MM.1S (cell line): Measurements from ENCODE around the gene SLC12A3.
A peak's percentile ranks its signal among the peaks of the same experiment; 100 is the strongest.

Experiments
- DNase-seq: peaks from one replicate; pipeline ENCODE4 v3.0.0-alpha.2; 2015
- H2AFZ ChIP-seq: fragments of 300-600 bp; sonication (generic); 2 replicates; pipeline ENCODE4 v1.6.0; 2016; ENCODE audit warnings: antibody characterized with exemption, low read length
- H3F3A ChIP-seq: fragments of 300-600 bp; sonication (generic); 2 replicates; pipeline ENCODE4 v1.6.1; 2016; ENCODE audit warnings: mild to moderate bottlenecking, antibody characterized with exemption, low read length, moderate library complexity, mixed read lengths; ENCODE audit not compliant: insufficient read depth
- H3K27ac ChIP-seq: fragments of 300-600 bp; sonication (generic); 2 replicates; pipeline ENCODE4 v1.5.1; 2016; ENCODE audit warnings: mild to moderate bottlenecking, low read length
- H3K27me3 ChIP-seq: fragments of 300-600 bp; sonication (generic); replicated peaks from 2 replicates; pipeline ENCODE4 v1.6.0; 2016; ENCODE audit warnings: low read length; ENCODE audit not compliant: insufficient read depth
- H3K36me3 ChIP-seq: fragments of 300-600 bp; sonication (generic); replicated peaks from 2 replicates; pipeline ENCODE4 v1.6.1; 2016; ENCODE audit warnings: mild to moderate bottlenecking, low read length, mixed read lengths; ENCODE audit not compliant: insufficient read depth
- H3K4me1 ChIP-seq: fragments of 300-600 bp; sonication (generic); 2 replicates; pipeline ENCODE4 v1.6.1; 2016; ENCODE audit warnings: low read length, mixed read lengths
- H3K4me2 ChIP-seq: fragments of 300-600 bp; sonication (generic); 2 replicates; pipeline ENCODE4 v1.6.0; 2016; ENCODE audit warnings: low read depth, low read length
- H3K4me3 ChIP-seq: fragments of 300-600 bp; sonication (generic); 2 replicates; pipeline ENCODE4 v1.5.1; 2016; ENCODE audit warnings: low read length, mixed read lengths
- H3K79me2 ChIP-seq: fragments of 300-600 bp; sonication (generic); 2 replicates; pipeline ENCODE4 v1.6.1; 2016; ENCODE audit warnings: mixed run types, low read length, mixed read lengths
- H3K9ac ChIP-seq: fragments of 300-600 bp; sonication (generic); 2 replicates; pipeline ENCODE4 v1.6.1; 2016; ENCODE audit warnings: low read length, mixed read lengths
- H3K9me2 ChIP-seq: fragments of 300-600 bp; sonication (generic); replicated peaks from 2 replicates; pipeline ENCODE4 v1.6.1; 2016; ENCODE audit warnings: mild to moderate bottlenecking, low read length, mixed read lengths; ENCODE audit not compliant: insufficient read depth
- H3K9me3 ChIP-seq: fragments of 300-600 bp; sonication (generic); replicated peaks from 2 replicates; pipeline ENCODE4 v1.6.1; 2016; ENCODE audit warnings: mild to moderate bottlenecking, low read length, mixed read lengths; ENCODE audit not compliant: insufficient read depth
- H4K20me1 ChIP-seq: fragments of 300-600 bp; sonication (generic); 2 replicates; pipeline ENCODE4 v1.6.1; 2016; ENCODE audit warnings: mild to moderate bottlenecking, low read length, moderate library complexity, mixed read lengths; ENCODE audit not compliant: insufficient read depth
- CTCF ChIP-seq: fragments of 300-600 bp; sonication (generic); IDR thresholded peaks from 2 replicates; pipeline ENCODE4 v1.5.1; 2016; ENCODE audit warnings: antibody characterized with exemption, low read length, mixed read lengths
- EZH2 ChIP-seq: fragments of 300-600 bp; sonication (generic); optimal IDR thresholded peaks from 2 replicates; pipeline ENCODE3; 2017; ENCODE audit warnings: low read depth, mild to moderate bottlenecking, antibody characterized with exemption, low read length, mixed read lengths
- EZH2phosphoT487 ChIP-seq: fragments of 300-600 bp; sonication (generic); IDR thresholded peaks from 2 replicates; pipeline ENCODE4 v1.6.1; 2018; ENCODE audit warnings: antibody characterized with exemption, low read length

SLC12A3 gene

GRCh38 chr16:56953006-56953405, 88.0 kb downstream of the SLC12A3 start:
- Histone ChIP-seq H3F3A (peaks cover 30% of the 10 kb centered on the region), H3K36me3 (no peaks in the 10 kb centered on the region), H3K4me2 (no peak overlapping the region), H3K4me1 (peaks cover 16% of the 10 kb centered on the region), H3K9me2 (no peaks in the 10 kb centered on the region), H3K27ac (no peak overlapping the region), H3K9me3 (no peaks in the 10 kb centered on the region), H2AFZ (no peak overlapping the region), H3K9ac (no peak overlapping the region), H3K4me3 (no peak overlapping the region), H4K20me1 (no peaks in the 10 kb centered on the region), H3K79me2 (no peaks in the 10 kb centered on the region), H3K27me3 (no peaks in the 10 kb centered on the region)
- DNase-seq, result no peak
- TF ChIP-seq EZH2 (no peak), EZH2phosphoT487 (no peak), CTCF (no peak)

- H3K9ac ChIP-seq, result no peak overlapping the region
- no peak overlapping the region for H3K4me2 ChIP-seq
- no peaks in the 10 kb centered on the region for H3K27me3 ChIP-seq
- no peaks in the 10 kb centered on the region for H3K9me2 ChIP-seq
- H4K20me1 ChIP-seq, result no peaks in the 10 kb centered on the region
- H3K36me3 ChIP-seq, result no peaks in the 10 kb centered on the region
- H2AFZ ChIP-seq, result no peak overlapping the region
- no peaks in the 10 kb centered on the region for H3K79me2 ChIP-seq
- no peak overlapping the region for H3K4me3 ChIP-seq
- H3K9me3 ChIP-seq, result no peaks in the 10 kb centered on the region
- H3F3A ChIP-seq, result peaks cover 5% of the 10 kb centered on the region; the same call in 1 of the 2 replicates
- DNase-seq, result no peak
- H3K27ac ChIP-seq, result no peak overlapping the region
- peaks cover 5% of the 10 kb centered on the region for H3K4me1 ChIP-seq
- TF ChIP-seq EZH2phosphoT487 (no peak), CTCF (no peak), EZH2 (no peak)
These were observed 91.1 kb downstream of the SLC12A3 start for GRCh38 chr16:56956076-56956475.

GRCh38 chr16:56956756-56957155, 91.7 kb downstream of the SLC12A3 start:
- no peaks in the 10 kb centered on the region for H3K27me3 ChIP-seq
- H3K36me3 ChIP-seq, result no peaks in the 10 kb centered on the region
- no peaks in the 10 kb centered on the region for H3K9me2 ChIP-seq
- no peak overlapping the region for H3K9ac ChIP-seq
- no peaks in the 10 kb centered on the region for H4K20me1 ChIP-seq
- no peak overlapping the region for H3K4me2 ChIP-seq
- H3K4me3 ChIP-seq, result no peak overlapping the region
- DNase-seq, result no peak
- no peaks in the 10 kb centered on the region for H3K79me2 ChIP-seq
- no peak overlapping the region for H3K27ac ChIP-seq
- TF ChIP-seq EZH2, result no peak
- 0 out of 2 replicates have a peak, but pooled peaks have one; percentile 9 for TF ChIP-seq CTCF
- H2AFZ ChIP-seq, result no peak overlapping the region
- H3F3A ChIP-seq, result no peaks in the 10 kb centered on the region
- no peaks in the 10 kb centered on the region for H3K9me3 ChIP-seq
- no peaks in the 10 kb centered on the region for H3K4me1 ChIP-seq
